MM.1S (cell line): ENCODE results near the gene CDK16.

ENCODE experiments used
- DNase-seq: peaks from one replicate; pipeline ENCODE4 v3.0.0-alpha.2; 2015
- H2AFZ ChIP-seq: fragments of 300-600 bp; sonication (generic); 2 replicates; pipeline ENCODE4 v1.6.0; 2016; ENCODE audit warnings: antibody characterized with exemption, low read length
- H3F3A ChIP-seq: fragments of 300-600 bp; sonication (generic); 2 replicates; pipeline ENCODE4 v1.6.1; 2016; ENCODE audit warnings: mild to moderate bottlenecking, antibody characterized with exemption, low read length, moderate library complexity, mixed read lengths; ENCODE audit not compliant: insufficient read depth
- H3K27ac ChIP-seq: fragments of 300-600 bp; sonication (generic); 2 replicates; pipeline ENCODE4 v1.5.1; 2016; ENCODE audit warnings: mild to moderate bottlenecking, low read length
- H3K27me3 ChIP-seq: fragments of 300-600 bp; sonication (generic); replicated peaks from 2 replicates; pipeline ENCODE4 v1.6.0; 2016; ENCODE audit warnings: low read length; ENCODE audit not compliant: insufficient read depth
- H3K36me3 ChIP-seq: fragments of 300-600 bp; sonication (generic); replicated peaks from 2 replicates; pipeline ENCODE4 v1.6.1; 2016; ENCODE audit warnings: mild to moderate bottlenecking, low read length, mixed read lengths; ENCODE audit not compliant: insufficient read depth
- H3K4me1 ChIP-seq: fragments of 300-600 bp; sonication (generic); 2 replicates; pipeline ENCODE4 v1.6.1; 2016; ENCODE audit warnings: low read length, mixed read lengths
- H3K4me2 ChIP-seq: fragments of 300-600 bp; sonication (generic); 2 replicates; pipeline ENCODE4 v1.6.0; 2016; ENCODE audit warnings: low read depth, low read length
- H3K4me3 ChIP-seq: fragments of 300-600 bp; sonication (generic); 2 replicates; pipeline ENCODE4 v1.5.1; 2016; ENCODE audit warnings: low read length, mixed read lengths
- H3K79me2 ChIP-seq: fragments of 300-600 bp; sonication (generic); 2 replicates; pipeline ENCODE4 v1.6.1; 2016; ENCODE audit warnings: mixed run types, low read length, mixed read lengths
- H3K9ac ChIP-seq: fragments of 300-600 bp; sonication (generic); 2 replicates; pipeline ENCODE4 v1.6.1; 2016; ENCODE audit warnings: low read length, mixed read lengths
- H3K9me2 ChIP-seq: fragments of 300-600 bp; sonication (generic); replicated peaks from 2 replicates; pipeline ENCODE4 v1.6.1; 2016; ENCODE audit warnings: mild to moderate bottlenecking, low read length, mixed read lengths; ENCODE audit not compliant: insufficient read depth
- H3K9me3 ChIP-seq: fragments of 300-600 bp; sonication (generic); replicated peaks from 2 replicates; pipeline ENCODE4 v1.6.1; 2016; ENCODE audit warnings: mild to moderate bottlenecking, low read length, mixed read lengths; ENCODE audit not compliant: insufficient read depth
- H4K20me1 ChIP-seq: fragments of 300-600 bp; sonication (generic); 2 replicates; pipeline ENCODE4 v1.6.1; 2016; ENCODE audit warnings: mild to moderate bottlenecking, low read length, moderate library complexity, mixed read lengths; ENCODE audit not compliant: insufficient read depth
- EZH2 ChIP-seq: fragments of 300-600 bp; sonication (generic); optimal IDR thresholded peaks from 2 replicates; pipeline ENCODE3; 2017; ENCODE audit warnings: low read depth, mild to moderate bottlenecking, antibody characterized with exemption, low read length, mixed read lengths
- EZH2phosphoT487 ChIP-seq: fragments of 300-600 bp; sonication (generic); IDR thresholded peaks from 2 replicates; pipeline ENCODE4 v1.6.1; 2018; ENCODE audit warnings: antibody characterized with exemption, low read length
- TF ChIP-seq, protein P1 (sequence below): fragments of 300-600 bp; sonication (generic); IDR thresholded peaks from 2 replicates; pipeline ENCODE4 v1.5.1; 2016; ENCODE audit warnings: antibody characterized with exemption, low read length, mixed read lengths

The CDK16 gene

DNA sequence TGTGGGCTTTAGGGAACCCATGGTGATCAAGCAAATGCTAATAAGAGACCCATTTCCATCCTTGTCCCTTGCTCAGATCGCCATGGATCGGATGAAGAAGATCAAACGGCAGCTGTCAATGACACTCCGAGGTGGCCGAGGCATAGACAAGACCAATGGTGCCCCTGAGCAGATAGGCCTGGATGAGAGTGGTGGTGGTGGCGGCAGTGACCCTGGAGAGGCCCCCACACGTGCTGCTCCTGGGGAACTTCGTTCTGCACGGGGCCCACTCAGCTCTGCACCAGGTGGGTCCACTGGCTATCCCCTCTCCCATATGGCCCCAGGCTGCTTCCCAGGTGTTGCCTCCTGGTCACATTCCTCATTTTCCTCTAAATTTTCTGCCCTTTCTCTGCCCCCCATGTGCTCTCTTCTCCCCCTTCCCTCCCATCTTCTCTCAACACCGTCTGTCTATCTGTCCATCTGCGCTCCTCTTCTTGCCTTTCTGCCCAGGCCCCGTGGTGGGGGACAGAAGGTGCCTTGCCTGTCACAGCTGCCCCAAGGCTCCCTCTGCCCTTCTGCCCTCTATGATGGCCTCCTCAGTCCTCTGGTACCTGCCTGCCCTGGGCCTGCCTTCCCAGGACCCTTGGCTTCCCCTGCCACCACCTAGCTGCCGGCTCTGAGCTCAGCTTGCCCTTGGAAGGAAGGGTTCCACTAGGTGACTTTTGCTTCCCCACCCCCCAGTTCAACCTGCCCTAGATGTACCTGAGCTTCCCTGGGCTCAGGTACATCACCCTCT is 5.2 kb downstream of the CDK16 start:
- DNase-seq, result no peak
- Histone ChIP-seq H3K9me2 (no peaks in the 10 kb centered on the region), H3K4me1 (0 out of 2 replicates have a peak, but pooled peaks cover 6% of the 10 kb centered on the region), H3F3A (no peaks in the 10 kb centered on the region), H3K4me2 (no peak overlapping the region), H3K36me3 (no peaks in the 10 kb centered on the region), H3K27ac (no peak overlapping the region), H3K4me3 (no peak overlapping the region), H4K20me1 (peaks cover 8% of the 10 kb centered on the region; the same call in 1 of the 2 replicates), H3K9ac (no peak overlapping the region), H2AFZ (no peak overlapping the region), H3K9me3 (no peaks in the 10 kb centered on the region), H3K79me2 (peaks cover 47% of the 10 kb centered on the region), H3K27me3 (no peaks in the 10 kb centered on the region)
- TF ChIP-seq EZH2phosphoT487 (no peak), EZH2 (no peak)
- TF ChIP-seq, protein P1, sequence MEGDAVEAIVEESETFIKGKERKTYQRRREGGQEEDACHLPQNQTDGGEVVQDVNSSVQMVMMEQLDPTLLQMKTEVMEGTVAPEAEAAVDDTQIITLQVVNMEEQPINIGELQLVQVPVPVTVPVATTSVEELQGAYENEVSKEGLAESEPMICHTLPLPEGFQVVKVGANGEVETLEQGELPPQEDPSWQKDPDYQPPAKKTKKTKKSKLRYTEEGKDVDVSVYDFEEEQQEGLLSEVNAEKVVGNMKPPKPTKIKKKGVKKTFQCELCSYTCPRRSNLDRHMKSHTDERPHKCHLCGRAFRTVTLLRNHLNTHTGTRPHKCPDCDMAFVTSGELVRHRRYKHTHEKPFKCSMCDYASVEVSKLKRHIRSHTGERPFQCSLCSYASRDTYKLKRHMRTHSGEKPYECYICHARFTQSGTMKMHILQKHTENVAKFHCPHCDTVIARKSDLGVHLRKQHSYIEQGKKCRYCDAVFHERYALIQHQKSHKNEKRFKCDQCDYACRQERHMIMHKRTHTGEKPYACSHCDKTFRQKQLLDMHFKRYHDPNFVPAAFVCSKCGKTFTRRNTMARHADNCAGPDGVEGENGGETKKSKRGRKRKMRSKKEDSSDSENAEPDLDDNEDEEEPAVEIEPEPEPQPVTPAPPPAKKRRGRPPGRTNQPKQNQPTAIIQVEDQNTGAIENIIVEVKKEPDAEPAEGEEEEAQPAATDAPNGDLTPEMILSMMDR, result no peak

DNA sequence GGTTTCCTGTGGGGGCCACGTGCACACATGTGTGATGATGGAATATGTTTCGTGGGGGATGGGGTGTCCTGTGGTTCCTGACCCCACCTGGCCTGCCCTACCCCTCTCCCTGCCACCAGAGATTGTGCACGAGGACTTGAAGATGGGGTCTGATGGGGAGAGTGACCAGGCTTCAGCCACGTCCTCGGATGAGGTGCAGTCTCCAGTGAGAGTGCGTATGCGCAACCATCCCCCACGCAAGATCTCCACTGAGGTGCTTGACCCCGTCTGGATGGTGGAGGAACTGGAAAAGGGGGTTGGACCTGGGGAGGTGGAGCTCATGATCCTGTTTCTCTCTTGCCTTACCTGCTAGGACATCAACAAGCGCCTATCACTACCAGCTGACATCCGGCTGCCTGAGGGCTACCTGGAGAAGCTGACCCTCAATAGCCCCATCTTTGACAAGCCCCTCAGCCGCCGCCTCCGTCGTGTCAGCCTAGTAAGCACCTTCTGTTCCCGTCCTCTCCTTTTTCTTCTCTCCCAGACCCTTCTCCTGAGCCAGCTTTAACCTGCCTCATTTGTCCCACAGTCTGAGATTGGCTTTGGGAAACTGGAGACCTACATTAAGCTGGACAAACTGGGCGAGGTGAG is 5.9 kb downstream of the CDK16 start:
- DNase-seq, result no peak
- TF ChIP-seq EZH2 (no peak), EZH2phosphoT487 (no peak)
- TF ChIP-seq, protein P1, result no peak
- H3K4me2 ChIP-seq, result no peak overlapping the region
- H3K27me3 ChIP-seq, result no peaks in the 10 kb centered on the region
- no peak overlapping the region for H2AFZ ChIP-seq
- no peak overlapping the region for H3K4me3 ChIP-seq
- H3K27ac ChIP-seq, result no peak overlapping the region
- H3K36me3 ChIP-seq, result no peaks in the 10 kb centered on the region
- H4K20me1 ChIP-seq, result peaks cover 8% of the 10 kb centered on the region; the same call in 1 of the 2 replicates
- H3K4me1 ChIP-seq, result 0 out of 2 replicates have a peak, but pooled peaks cover 6% of the 10 kb centered on the region
- H3K9me2 ChIP-seq, result no peaks in the 10 kb centered on the region
- H3K79me2 ChIP-seq, result peaks cover 39% of the 10 kb centered on the region
- no peaks in the 10 kb centered on the region for H3K9me3 ChIP-seq
- H3K9ac ChIP-seq, result no peak overlapping the region
- H3F3A ChIP-seq, result no peaks in the 10 kb centered on the region; the same call in 1 of the 2 replicates

DNA sequence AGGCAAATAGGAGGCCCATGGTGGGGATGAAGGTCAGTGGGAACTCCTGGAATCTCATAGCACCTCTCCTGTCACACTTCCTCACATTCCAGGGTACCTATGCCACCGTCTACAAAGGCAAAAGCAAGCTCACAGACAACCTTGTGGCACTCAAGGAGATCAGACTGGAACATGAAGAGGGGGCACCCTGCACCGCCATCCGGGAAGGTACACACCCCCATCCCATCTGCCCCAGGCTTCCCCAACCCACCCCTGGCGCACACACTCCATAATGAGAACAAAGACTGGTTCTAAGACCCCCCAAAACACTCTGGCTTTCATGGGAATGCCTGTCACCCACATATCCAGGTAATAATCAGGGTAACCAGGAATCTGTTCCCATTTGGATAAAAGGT is 6.4 kb downstream of the CDK16 start:
- Histone ChIP-seq H3K36me3 (no peaks in the 10 kb centered on the region), H3F3A (no peaks in the 10 kb centered on the region; the same call in 1 of the 2 replicates), H2AFZ (no peak overlapping the region), H3K27ac (no peak overlapping the region), H3K9ac (no peak overlapping the region), H3K27me3 (no peaks in the 10 kb centered on the region), H3K9me3 (no peaks in the 10 kb centered on the region), H3K4me1 (0 out of 2 replicates have a peak, but pooled peaks cover 5% of the 10 kb centered on the region), H3K79me2 (peaks cover 34% of the 10 kb centered on the region), H3K4me3 (no peak overlapping the region), H3K4me2 (no peak overlapping the region), H3K9me2 (no peaks in the 10 kb centered on the region), H4K20me1 (peaks cover 8% of the 10 kb centered on the region; the same call in 1 of the 2 replicates)
- TF ChIP-seq, protein P1, result no peak
- no peak for DNase-seq
